H54 (cell line): ENCODE results near the gene RARS1.
"Not testable (repeated sequence)": the region's sequence is repeated elsewhere in the genome, so short reads cannot be mapped to it uniquely, and the experiment has no call there.

ENCODE experiments used
- DNase-seq: peaks from one replicate; pipeline ENCODE4 v3.0.0; 2011; ENCODE audit warnings: low spot score, mixed read lengths; ENCODE audit not compliant: insufficient read length
- FAIRE-seq: peaks from 3 replicates; lab custom pipeline; 2011; peaks lifted over from hg19 to GRCh38; lab: Jason Lieb, UNC
- POLR2A ChIP-seq: IDR thresholded peaks from 2 replicates; pipeline ENCODE4 v1.6.1; 2011; ENCODE audit warnings: low read depth, mild to moderate bottlenecking, low read length

Gene RARS1

GRCh38 chr5:168513861-168514428, 27.7 kb downstream of the RARS1 start:
- no peak for TF ChIP-seq POLR2A
- DNase-seq (no peak), FAIRE-seq (no peak)

- FAIRE-seq (no peak), DNase-seq (no peak)
- no peak for TF ChIP-seq POLR2A
These were observed 39.6 kb downstream of the RARS1 start for GRCh38 chr5:168525856-168526255.

DNA sequence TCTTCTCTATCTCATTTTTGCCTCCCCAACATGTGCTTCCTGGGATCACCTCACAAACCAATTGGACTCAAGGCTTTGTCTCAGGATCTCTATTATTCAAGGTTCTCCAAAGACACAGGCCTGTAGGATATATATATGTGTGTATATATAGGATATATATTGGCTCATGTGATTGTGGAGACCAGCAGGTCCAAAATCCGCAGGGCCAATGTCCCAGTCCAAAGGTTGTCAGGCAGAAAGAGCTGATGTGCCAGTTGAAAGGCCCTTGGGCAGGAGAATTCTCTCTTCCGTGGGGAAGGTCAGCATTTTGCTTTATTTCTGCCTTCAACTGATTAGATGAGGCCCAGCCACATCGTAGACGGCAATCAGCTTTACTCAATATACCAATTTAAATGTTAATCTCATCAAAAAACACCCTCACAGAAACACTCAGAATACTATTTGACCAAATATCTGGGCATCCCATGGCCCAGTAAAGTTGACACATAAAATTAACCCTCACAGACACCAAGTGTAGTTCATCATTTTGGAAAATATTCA, 41.6 kb downstream of the RARS1 start:
- FAIRE-seq, result no peak
- no peak for TF ChIP-seq POLR2A
- no peak for DNase-seq

DNA sequence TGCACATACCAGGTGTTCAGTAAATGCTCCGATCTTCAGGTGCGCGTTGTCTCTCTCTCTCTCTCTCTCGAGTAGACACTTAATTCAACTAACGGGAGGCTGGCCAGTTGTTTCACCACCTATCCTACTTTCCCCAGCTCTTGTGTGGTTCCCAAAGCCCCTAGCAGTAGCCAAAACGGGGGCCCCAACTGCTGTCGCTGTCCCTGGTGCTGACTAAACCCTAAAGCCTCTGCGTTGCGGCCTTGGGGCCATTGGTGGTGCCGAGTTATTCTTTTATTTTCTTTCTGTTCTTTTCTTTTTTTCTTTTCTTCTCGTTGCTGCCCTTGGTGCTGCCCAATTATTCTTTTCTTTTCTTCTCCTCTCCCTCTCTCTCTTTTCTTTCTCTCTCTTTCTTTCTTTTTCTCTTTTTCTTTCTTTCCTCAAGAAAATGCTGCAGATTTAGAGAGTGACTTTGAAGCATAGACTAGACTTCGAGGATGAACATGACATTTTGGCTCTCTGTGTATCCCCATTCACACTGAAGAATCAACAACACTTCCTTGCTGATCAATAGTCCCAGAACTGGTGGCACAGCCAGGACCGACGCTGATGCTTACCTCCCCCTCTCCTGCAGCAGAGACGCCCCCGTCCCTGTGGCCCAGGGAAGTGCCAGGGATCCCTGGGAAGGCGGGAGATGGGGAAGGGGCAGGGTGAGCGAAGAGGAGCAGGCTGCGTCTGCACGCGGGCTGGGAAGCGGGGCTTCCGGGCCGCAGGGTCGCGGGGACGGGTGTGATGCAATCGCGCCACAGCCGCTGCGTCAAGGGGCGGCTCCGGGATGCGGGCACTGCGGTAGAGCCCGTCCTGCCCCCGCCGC, 42.5 kb downstream of the RARS1 start, which contains the start of gene FBLL1:
FBLL1 (plus strand) TSS at position 785 of the 853 bp plus-strand sequence. CDS start 200 bp downstream, outside the sequence.
- TF ChIP-seq POLR2A, result no peak
- DNase-seq, result no peak
- FAIRE-seq, result no peak

GRCh38 chr5:168529374-168530234, 43.3 kb downstream of the RARS1 start:
- FAIRE-seq (no peak), DNase-seq (no peak)
- no peak for TF ChIP-seq POLR2A

DNA sequence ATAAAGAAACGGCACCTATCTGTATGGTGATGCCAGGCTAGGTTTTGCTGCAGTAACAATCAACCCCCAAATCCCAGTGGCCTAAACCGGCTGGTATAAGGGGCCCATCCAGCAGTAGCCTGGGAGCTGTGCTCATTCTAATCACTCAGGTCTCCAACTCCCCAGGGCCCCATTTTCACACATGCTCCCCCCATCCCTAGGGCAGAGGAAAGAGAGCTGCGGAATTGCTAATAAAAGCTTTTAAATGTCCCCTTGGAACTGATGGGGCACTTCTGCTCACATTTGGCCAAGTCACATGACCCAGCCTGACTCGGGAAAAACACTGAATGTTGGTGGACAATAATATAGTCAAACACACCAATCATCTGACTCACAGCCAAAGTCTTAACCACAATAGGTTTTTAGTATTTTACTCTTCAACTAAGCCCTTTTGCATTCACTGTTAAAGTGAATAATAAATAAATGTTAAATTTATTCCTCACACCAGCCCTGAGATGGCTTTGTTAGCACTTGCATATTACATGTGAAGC, 44.4 kb downstream of the RARS1 start:
- DNase-seq (peak; percentile 49), FAIRE-seq (no peak)
- TF ChIP-seq POLR2A, result no peak

GRCh38 chr5:168531191-168531590, 44.9 kb downstream of the RARS1 start:
- no peak for TF ChIP-seq POLR2A
- FAIRE-seq (no peak), DNase-seq (no peak)

GRCh38 chr5:168531987-168532864, 46.0 kb downstream of the RARS1 start:
- FAIRE-seq (no peak), DNase-seq (no peak)
- TF ChIP-seq POLR2A, result no peak

GRCh38 chr5:168534351-168534750, 48.1 kb downstream of the RARS1 start:
- not testable (repeated sequence) for FAIRE-seq, DNase-seq

- TF ChIP-seq POLR2A, result no peak
- FAIRE-seq, result no peak
- no peak for DNase-seq
These were observed 50.9 kb downstream of the RARS1 start for GRCh38 chr5:168537176-168537575.

- no peak for DNase-seq
- FAIRE-seq, result no peak
- TF ChIP-seq POLR2A, result no peak
These were observed 63.3 kb downstream of the RARS1 start for GRCh38 chr5:168549554-168549953.

- TF ChIP-seq POLR2A, result no peak
- DNase-seq, result no peak
- no peak for FAIRE-seq
These were observed 64.4 kb downstream of the RARS1 start for GRCh38 chr5:168550656-168551055.
